Hematopoietic multipotent progenitor cell treated with erythropoietin and hydrocortisone succinate and interleukin-3 and kit ligand, for 8 days (in vitro differentiated cells): Measurements from ENCODE around the gene UBALD1.
"Not testable (repeated sequence)": the region's sequence is repeated elsewhere in the genome, so short reads cannot be mapped to it uniquely, and the experiment has no call there.

Experiments
- DNase-seq: peaks from one replicate; pipeline ENCODE4 v3.0.0-alpha.2; 2015

UBALD1 gene

DNA sequence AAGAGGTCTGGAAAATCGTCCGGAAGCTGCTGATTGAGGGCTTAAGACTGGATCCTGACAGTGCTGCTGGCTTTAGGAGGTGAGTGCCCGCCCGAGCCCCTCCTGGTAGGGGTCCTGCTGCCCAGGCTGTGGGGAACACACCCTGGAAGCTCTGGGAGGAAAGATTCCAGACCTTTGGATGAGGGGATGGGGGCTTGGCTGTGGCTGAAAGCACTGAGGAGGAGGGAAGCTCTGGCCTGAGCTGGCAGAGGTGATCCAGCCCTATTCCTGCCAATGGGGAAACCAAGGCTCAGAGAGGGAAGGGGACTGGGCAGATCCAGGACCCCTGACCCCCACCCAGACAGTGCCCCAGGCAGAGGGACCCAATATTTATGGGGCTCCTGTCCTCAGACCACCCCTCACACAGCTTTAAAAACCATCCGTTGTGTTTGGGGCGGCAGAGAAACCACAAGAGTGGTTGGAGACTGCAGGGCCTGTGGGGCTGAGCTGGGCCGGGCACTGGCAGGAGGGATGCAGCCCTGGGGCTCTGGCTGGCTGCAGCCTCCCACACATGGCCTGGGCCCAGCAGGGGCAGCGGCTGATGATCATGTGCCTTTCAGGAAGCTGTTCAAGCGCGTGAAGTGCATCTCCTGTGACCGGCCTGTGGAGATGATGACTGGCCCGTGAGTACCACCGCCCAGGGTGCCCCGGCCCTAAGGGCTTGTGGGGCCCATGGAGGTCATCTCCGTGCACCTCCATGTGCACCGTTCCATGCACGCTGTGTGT, 22.8 kb downstream of the UBALD1 start:
- no peak for DNase-seq

DNA sequence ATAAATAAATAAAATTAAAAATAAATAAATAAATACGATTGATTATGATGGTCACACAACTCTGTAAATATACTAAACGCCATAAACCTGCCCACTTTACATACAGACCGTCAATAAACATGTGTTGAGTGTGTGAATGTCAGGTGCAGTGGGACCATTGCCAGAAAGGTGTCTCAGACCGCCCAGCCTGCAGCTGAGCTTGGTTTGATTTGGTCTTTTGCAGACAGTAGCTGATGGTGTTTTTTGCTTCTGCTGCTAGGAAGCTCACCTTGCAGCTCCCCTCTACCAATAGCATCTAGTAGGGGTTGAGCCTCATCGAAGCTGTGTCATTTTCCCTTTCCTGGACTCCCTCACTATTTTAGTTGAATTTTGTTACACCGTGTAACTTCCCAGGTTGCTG, 23.5 kb downstream of the UBALD1 start:
- no peak for DNase-seq

DNA sequence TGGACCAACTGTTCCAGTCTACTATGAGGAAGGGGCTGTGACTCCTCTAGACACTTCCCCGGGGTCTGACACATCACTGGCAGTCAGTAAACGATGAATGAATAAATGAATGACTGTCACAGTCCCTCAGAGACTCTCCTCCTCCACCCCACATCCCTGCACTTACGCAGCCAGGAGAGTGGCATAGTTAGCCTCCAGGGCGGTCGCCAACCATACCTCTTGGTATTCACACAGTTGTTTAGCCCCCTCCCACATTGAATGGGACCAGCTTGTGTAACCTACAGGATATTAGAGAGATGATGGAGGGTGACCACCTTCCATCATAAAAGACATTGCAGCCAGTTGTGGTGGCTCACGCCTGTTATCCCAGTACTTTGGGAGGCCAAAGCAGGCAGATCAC, 25.7 kb downstream of the UBALD1 start:
- no peak for DNase-seq

DNA sequence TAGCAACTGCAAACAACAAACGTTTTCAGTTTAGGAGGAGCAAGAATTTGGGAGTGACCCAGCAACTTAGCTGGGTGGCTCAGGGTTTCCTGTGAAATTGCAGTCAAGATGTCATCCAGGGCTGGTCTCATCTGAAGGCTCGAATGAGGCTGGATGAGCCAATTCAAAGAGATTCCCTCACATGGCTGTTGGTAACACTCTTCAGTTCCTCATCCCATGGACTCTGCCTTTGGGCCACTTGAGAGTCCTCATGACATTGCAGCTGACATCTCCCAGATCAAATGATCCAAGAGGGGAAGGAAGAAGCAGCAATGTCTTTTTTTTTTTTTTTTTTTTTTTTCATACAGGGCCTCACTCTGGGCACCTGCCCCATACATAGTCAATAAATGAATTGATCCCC, 26.3 kb downstream of the UBALD1 start:
- no peak for DNase-seq

DNA sequence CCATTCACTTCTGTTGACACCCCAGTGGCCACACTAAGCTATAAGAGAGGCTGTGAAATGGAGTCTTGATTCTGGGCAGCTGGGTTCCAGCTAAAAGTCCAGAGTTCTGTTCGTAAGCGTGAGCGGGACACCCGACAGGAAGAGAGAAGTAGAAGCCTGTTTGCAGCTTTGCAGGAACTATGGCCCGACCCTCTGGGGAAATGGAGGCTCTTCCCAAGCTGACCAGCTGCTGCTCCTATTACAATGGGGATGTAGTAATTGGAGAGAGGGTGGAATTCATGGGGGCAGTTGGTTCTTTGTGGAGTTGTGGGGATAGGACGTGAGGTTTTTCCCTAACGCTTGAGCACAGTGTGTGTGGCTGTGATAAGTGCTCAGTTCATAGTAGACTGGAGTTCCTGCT, 28.4 kb downstream of the UBALD1 start:
- no peak for DNase-seq

DNA sequence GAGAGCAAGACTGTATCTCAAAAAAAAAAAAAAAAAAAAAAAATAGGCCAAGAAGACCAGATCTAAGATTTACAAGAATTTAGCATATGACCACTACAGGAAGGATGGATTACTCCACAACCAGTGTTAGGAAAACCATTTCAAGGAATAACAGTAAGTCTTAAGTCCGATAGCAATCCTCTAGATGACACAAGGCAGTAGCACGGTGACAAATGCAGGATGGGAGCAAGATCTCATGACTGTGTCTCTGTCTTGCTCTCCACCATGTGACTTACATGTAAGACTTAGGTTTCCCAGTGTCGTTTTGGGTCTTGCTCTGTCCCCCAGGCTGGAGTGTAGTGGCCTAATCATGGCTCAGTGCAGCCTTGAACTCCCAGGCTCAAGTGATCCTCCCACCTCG, 30.8 kb downstream of the UBALD1 start:
- DNase-seq = no peak

DNA sequence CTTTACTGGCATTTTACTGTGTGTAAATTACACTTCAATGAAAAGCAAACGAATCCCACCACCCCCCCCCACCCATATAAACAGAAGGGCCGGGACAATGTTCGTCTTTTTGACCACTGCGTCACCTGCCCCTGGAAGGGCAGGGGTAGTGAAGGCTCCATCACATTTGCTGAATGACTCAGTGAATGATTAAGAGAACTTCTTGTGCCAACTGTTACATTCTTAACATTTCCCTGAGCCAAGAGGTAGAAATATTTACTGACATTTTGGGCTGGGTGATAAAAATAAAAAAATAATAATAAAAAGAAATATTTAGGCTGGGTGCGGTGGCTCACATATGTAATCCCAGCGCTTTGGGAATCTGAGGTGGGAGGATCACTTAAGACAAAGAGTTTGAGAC, 34.4 kb downstream of the UBALD1 start:
- DNase-seq = no peak

DNA sequence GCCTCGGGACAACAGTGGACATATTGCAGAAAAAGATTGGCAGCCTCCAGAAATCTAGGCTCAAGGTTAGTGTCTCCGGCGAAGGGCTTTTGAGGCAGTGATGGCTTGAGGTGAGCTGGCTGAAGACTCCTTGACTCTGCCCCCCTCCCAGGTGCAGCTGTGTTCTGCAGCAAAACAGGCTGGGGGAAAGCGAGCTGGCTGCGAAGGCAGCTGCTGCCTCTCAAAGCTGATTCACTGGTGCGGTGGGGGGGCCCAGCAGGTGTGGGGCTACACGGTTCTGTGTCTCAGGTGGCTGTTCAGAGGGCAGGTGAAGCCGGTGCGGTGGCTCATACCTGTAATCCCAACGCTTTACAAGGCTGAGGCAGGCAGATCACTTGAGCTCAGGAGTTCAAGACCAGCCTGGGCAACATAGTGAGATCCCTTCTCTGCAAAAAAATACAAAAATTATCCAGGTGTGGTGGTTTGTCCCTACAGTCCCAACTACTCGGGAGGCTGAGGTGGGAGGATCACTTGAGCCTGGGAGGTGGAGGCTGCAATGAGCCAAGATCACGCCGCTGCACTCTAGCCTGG, 35.6 kb downstream of the UBALD1 start:
- no peak for DNase-seq

DNA sequence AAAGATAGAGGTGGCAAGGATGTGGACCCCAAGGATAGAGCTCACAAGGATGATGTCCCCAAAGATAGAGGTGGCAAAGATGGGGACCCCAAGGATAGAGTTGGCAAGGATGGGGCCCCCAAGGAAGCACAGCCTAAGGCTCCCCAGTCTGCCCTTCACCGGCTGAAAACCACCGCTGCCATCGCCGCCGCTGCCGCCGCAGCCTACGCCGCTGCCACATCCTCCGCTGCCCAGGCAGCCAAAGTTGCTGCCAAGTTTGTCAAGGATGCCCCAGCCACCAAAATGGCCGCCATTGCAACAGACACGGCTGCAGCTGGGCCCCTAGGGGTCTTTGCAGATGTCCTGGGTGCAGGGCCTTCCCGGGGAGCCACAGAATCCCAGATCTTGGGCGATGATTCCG, 38.7 kb downstream of the UBALD1 start:
- DNase-seq = no peak

DNA sequence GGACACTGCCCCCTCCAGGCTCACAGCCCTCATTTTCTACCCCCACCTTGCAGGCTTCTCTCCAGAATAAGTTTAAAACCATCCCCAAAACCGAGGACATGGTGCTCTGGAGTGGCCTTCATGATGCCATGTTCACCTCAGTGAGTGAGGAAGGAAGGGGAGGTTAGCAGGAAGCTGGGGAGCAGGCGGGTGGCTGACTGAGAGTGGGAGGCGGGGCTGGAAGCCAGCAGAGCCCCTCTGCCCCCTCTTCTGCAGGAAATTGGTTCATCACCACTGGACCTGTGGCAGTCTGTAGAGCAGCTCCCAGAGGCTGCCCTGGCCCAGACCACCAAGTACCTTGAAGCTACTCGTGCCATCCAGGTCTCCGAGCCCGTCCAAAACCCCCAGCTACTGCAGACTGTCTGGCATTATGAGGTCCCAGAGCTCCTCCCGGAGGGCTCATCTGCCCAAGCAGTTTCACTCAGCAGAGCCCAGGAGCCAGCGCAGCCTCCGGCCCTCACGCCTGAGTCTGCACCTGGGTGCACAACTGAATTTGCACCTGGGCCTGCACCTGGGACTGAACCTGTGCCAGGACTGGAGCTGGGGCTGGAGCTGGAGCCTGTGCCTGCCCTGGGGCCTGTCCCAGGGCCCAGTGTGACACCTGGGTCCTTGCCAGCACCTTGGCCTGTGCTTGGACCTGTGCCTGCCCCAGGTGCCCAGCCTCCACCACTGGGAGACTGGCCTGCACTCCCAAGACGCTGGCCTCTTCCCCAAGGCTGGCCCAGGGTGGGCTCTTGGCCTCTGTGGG, 39.6 kb downstream of the UBALD1 start:
- no peak for DNase-seq

DNA sequence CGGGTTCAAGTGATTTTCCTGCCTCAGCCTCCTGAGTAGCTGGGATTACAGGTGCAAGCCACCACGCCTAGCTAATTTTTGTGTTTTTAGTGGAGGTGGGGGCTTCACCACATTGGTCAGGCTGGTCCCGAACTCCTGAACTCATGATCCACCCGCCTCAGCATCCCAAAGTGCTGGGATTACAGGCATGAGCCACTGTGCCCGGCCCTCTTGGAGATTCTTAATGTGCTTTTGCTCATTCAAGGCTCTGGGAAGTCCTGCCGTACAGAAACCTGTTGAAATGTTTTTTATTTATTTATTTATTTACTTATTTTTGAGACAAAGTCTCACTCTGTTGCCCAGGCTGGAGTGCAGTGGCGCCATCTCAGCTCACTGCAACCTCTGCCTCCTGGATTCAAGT, 40.8 kb downstream of the UBALD1 start:
- not testable (repeated sequence) for DNase-seq

DNA sequence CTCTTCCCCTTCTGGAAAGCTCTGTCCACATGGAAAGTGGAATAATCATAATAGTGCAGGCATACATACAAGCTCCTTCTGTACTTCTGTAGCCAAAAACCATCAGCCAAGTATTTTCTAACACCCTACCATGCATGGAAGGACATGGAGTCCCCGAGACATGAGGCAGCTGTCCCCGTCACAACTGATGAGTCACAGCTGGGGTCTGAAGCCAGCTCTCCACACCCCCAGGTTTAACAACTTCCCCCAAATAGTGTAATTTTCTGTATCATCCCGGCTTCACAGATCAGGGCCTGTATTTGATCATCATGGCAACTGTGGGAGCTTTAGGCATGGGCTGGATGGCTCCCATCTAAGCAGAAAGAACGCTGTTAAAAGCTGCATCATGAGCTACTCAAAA, 42.0 kb downstream of the UBALD1 start:
- no peak for DNase-seq

DNA sequence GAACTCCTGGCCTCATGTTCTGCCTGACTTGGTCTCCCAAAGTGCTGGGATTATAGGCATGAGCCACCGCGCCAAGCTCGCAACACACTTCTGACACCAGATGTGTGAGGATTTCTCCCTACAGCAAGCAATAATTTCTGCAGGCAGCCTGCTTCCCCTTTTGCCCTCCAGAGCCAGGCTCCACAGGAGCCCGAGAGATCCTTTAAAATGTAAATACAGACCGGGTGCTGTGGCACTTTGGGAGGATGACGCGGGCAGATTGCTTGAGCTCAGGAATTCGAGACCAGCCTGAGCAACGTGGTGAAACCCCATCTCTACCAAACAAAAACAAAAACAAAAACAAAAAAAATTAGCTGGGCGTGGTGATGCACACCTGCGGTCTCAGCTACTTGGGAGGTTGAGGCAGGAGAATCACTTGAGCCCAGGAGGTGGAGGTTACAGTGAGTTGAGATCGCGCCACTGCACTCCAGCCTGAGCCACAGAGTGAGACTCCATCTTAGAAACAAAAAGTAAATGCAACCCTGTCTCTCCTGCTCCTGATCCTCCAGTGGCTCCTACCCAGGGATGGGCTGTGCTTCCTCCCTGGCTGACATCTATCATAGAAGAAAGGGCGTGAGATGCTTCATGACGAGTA, 43.9 kb downstream of the UBALD1 start:
- no peak for DNase-seq

DNA sequence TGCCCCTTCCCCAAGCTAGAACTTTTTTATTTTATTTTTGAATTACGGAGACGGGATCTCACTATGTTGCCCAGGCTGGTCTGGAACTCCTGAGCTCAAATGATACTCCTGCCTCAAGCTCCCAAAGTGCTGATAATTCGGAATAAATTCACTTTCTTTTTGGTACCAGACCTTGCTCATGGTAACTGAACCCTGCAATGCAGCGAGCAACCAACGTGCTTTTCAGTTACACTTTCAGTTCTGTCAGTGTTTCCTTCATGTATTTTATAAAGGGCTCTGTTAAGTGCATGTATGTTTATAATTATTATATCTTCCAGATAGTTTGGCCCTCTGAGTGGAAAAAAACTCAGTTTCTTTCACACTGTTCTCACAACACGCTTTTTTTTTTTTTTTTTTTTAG, 44.6 kb downstream of the UBALD1 start:
- DNase-seq = no peak

DNA sequence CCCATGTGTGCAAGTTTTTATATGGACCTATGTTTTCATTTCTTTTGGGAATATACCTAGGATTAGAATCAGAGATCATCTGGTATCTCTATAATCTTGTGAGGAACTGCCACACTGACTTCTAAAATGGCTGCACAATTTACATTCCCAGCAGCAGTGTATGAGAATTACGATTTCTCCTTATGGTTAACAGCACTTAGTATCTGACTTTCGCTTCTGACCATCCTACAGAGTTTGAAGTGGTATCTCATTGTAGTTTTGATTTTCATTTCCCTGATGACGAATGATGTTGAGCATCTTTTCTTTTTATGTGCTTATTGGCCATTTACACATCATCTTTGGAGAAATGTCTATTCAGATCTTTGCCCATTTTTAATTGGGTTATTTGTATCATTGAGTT, 48.5 kb downstream of the UBALD1 start:
- DNase-seq = no peak

DNA sequence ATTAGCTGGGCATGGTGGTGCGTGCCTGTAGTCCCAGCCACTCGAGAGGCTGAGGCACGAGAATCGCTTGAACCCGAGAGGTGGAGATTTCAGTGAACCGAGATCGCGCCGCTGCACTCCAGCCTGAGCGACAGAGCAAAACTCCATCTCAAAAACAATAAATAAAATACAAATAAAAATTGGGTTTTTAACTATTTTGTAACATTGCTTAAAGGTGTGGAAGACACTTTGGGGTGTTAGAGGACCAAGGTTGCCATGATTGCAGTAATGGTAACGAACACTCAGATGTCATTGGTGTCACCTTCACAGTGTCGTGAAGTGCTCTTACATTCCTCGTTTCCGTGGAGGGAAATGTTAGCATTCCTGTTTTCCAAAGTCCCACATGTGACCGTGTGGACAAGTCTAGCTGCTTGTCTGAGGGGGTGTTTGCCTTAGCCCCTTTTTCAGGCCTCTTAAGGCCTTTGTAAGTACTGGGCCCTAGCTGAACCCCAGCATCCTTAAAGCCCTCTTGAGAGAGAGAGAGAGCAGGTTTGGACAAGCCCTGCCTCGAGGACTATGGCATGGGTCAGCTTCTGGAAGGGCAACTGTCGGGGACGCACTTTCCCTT, 49.9 kb downstream of the UBALD1 start:
- no peak for DNase-seq

DNA sequence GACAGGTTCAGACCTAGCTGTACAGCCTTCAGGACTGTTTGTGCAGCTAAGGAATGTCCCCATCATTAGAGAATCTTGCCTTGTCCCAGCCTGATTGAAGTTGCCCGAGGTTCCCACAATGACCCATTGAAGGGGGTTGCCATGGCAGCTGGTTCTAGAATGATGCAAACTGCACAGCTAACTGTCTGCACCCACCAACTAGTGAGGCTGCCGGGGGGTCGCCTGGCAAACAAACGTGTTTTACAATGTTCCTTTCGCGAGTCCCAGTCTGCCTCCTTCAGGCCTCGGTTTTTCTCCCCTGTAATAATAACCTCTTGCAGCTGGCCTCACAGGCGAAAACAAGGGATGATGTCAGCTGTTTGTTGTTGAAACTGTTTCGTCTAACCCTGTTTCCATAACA, 53.1 kb downstream of the UBALD1 start:
- DNase-seq = no peak
